Measurements from ENCODE around the gene PCDH7. TPM values are rescaled to one million over a fixed set of nuclear protein-coding genes. Genes with fewer than 3 reads are reported as not detected.

The PCDH7 gene
- total RNA-seq, 1 donor from 2014 or later, result not detected

DNA sequence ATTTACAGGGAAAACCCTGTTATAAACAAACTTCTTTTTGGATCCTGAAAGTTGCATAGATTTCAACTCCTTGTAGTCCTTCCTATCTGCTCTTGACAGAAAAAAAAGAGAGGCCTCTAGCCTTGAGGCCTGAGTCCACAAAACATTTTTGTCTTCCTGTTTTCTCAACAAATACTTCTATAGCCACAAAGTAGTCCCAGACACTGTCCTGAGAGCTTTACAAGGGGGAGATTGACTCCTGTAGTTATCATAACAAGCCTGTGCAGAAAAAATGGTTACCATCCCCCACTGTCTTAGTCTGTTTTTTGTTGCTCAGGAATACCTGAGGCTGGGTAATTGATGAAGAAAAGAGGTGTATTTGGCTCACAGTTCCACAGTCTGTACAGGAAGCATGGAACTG lies 35.2 kb downstream of the PCDH7 start:
- Mint-ChIP-seq H3K36me3 (ENCODE audit: low read depth) (no peaks in the 10 kb centered on the region), H3K27ac (no peak overlapping the region), H3K4me1 (no peaks in the 10 kb centered on the region), H3K9me3 (no peaks in the 10 kb centered on the region), H3K27me3 (no peaks in the 10 kb centered on the region), H3K4me3 (no peak overlapping the region)
- DNase-seq, result no peak
- intact Hi-C loops (cut with micrococcal nuclease), result no loop called here

DNA sequence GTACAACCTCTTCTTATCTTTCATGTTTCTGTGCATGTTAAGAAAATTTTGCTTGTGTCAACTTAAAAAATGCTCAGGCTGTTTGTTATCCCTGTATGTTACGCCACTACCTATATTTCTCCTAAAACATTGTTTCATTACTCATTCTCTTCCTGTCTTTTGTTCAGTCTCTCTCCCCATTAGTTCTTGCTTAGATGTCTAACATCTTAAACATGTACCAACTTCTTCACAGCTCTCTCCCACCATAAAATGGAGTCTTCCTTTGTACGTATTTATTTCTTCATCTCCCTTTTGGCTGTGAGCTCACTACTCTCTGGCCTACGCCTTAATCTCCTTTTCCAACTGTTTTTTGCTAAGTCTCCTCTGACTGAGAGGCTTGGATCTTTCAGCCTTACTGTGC lies 36.4 kb downstream of the PCDH7 start:
- Mint-ChIP-seq H3K27ac (no peak overlapping the region), H3K27me3 (no peaks in the 10 kb centered on the region), H3K4me1 (no peaks in the 10 kb centered on the region), H3K4me3 (no peak overlapping the region), H3K9me3 (no peaks in the 10 kb centered on the region), H3K36me3 (ENCODE audit: low read depth) (no peaks in the 10 kb centered on the region)
- intact Hi-C loops (cut with micrococcal nuclease), result no loop called here
- no peak for DNase-seq

DNA sequence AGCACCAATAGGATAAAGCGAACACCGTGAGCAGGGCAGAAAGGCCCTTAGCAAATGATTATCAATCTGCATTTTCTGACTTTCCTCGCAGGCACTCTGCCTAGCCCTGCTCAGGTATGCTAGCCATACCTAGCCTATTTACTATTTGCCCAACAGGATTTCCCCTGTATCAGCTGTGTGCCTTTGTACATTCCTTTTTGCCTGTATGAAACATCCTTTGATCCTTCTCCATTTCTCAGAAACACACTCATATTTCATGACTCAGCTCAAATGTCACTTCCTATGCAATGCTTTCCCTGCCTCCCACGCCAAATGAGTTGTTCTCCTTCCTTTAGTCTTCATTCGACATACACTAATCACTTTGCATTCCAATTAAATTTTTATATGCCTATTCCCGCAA lies 37.2 kb downstream of the PCDH7 start:
- Mint-ChIP-seq H3K9me3 (no peaks in the 10 kb centered on the region), H3K27ac (no peak overlapping the region), H3K4me3 (no peak overlapping the region), H3K27me3 (no peaks in the 10 kb centered on the region), H3K4me1 (no peaks in the 10 kb centered on the region), H3K36me3 (ENCODE audit: low read depth) (no peaks in the 10 kb centered on the region)
- DNase-seq, result no peak
- intact Hi-C loops (cut with micrococcal nuclease), result no loop called here

DNA sequence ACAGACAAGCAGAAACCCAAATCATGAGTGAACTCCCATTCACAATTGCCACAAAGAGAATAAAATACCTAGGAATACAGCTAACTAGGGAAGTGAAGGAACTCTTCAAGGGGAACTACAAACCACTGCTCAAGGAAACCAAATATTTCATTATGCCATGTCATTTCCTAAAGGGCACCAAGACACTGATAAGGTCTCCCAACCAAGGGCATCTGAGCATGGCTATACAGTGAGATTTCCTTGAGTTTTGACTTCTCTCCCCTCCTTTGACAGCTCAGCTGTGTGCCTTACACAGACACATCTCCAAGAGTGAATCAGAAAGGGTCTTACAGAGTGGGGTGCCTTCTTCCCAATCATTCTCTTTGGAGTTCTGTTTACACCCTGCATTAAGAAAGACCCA lies 40.4 kb downstream of the PCDH7 start:
- no peak overlapping the region for H3K27ac Mint-ChIP-seq
- H3K27me3 Mint-ChIP-seq, result no peaks in the 10 kb centered on the region
- H3K36me3 Mint-ChIP-seq (ENCODE audit: low read depth), result no peaks in the 10 kb centered on the region
- intact Hi-C loops (cut with micrococcal nuclease), result no loop called here
- no peaks in the 10 kb centered on the region for H3K9me3 Mint-ChIP-seq
- no peak for DNase-seq
- no peak overlapping the region for H3K4me3 Mint-ChIP-seq
- no peaks in the 10 kb centered on the region for H3K4me1 Mint-ChIP-seq

DNA sequence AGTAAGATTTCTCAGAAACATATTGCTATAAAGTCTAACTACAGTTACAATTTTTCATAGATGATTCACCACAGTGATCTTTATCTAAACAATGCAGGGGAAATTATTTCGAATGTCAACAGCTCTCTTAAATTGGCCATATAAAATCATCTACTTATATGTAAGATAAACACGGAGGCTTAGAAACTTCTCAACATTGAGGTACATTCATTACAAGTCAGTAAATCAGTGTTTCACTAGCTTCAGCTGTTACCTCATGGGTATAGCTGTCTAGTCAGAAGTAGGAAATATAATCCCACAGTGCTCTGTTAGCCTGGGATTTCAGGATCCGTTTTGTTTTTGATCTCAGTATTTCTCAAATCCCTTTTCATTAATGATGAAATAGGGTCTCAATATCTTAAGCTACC lies 43.2 kb downstream of the PCDH7 start:
- Mint-ChIP-seq H3K4me3 (no peak overlapping the region), H3K4me1 (no peaks in the 10 kb centered on the region), H3K27ac (no peak overlapping the region), H3K36me3 (ENCODE audit: low read depth) (no peaks in the 10 kb centered on the region), H3K27me3 (no peaks in the 10 kb centered on the region), H3K9me3 (no peaks in the 10 kb centered on the region)
- DNase-seq, result no peak
- intact Hi-C loops (cut with micrococcal nuclease), result no loop called here

DNA sequence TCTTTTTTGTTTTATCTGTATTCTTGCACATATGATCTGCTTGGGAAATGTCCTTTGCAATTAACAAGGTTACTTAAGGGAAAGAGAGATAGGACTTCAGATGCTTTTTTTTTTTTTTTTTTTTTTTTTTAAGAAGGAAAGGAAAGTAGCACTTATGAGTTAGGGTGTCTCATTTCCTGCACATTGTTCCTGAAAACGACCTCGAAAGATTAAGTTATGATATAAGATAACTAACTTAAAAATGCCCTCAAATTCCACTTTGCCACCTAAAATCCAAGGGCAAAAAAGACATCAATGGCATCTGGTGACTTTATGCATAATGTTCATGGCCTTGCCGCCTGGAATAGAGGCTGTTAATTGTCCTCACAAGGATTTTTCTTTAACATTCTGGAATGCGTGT lies 44.9 kb downstream of the PCDH7 start:
- Mint-ChIP-seq H3K4me3 (no peak overlapping the region), H3K4me1 (no peaks in the 10 kb centered on the region), H3K36me3 (ENCODE audit: low read depth) (no peaks in the 10 kb centered on the region), H3K27ac (no peak overlapping the region), H3K27me3 (no peaks in the 10 kb centered on the region), H3K9me3 (no peaks in the 10 kb centered on the region)
- intact Hi-C loops (cut with micrococcal nuclease), result no loop called here
- no peak for DNase-seq

DNA sequence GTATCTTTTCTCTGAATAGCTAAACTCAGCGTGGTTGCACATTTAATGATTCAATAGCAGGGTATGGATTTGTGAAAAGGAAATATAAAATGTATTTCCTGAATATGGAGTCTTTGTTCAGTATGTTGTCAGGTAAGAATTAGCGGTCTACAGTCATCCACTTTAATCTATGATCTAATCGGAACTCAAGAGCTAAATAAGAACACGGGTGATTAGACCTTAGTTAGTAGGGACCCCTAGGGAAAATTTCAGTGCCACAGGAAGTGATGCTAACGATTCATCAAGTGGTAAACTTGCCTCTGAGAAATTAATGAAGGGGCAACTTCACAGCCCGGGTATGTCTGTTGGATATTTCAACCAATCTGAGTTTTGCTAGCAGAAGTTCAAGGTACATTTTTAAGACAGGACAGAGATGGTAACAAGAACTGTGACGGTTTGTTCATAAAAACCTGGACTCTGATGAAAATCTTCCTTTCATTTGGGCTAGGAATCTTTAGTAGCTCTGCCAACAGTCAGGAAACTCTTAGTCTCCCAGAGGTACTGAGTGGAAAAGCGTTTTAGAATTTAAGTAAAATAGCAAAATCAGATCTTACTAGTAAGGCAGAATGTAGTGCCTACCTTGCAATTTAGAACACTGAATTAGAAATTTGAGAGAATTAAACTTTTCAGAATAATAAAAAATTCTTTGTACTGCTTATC lies 47.1 kb downstream of the PCDH7 start:
- intact Hi-C loops (cut with micrococcal nuclease), result no loop called here
- no peak for DNase-seq
- no peaks in the 10 kb centered on the region for H3K9me3 Mint-ChIP-seq

DNA sequence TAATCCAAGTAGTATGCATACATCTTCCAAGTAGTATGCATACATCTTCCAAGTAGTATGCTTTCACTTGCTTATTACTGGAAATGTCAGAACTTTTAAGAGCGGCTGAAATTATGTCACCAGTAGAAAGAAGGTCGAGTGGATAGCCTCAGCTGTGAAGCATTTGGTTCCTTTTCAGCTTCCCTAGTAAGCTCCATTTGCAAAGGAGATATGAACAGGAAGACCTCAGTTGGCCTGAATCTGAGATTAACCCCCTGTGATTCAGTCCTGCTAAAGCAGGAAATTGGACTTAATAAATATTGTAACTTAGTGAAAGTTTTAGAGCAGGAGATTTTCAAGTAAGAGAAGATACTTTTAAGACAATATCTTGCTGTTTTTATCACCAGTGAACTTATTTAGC lies 48.1 kb downstream of the PCDH7 start:
- H3K4me1 Mint-ChIP-seq, result no peaks in the 10 kb centered on the region
- H3K9me3 Mint-ChIP-seq, result no peaks in the 10 kb centered on the region
- no peak overlapping the region for H3K4me3 Mint-ChIP-seq
- H3K27me3 Mint-ChIP-seq, result no peaks in the 10 kb centered on the region
- H3K27ac Mint-ChIP-seq, result no peak overlapping the region
- no peak for DNase-seq
- H3K36me3 Mint-ChIP-seq (ENCODE audit: low read depth), result no peaks in the 10 kb centered on the region
- intact Hi-C loops (cut with micrococcal nuclease), result no loop called here

More for the DNA sequence above, 47.1 kb downstream of the PCDH7 start:
- Mint-ChIP-seq H3K27ac (no peak overlapping the region), H3K27me3 (no peaks in the 10 kb centered on the region), H3K36me3 (ENCODE audit: low read depth) (no peaks in the 10 kb centered on the region), H3K4me1 (no peaks in the 10 kb centered on the region), H3K4me3 (no peak overlapping the region)

DNA sequence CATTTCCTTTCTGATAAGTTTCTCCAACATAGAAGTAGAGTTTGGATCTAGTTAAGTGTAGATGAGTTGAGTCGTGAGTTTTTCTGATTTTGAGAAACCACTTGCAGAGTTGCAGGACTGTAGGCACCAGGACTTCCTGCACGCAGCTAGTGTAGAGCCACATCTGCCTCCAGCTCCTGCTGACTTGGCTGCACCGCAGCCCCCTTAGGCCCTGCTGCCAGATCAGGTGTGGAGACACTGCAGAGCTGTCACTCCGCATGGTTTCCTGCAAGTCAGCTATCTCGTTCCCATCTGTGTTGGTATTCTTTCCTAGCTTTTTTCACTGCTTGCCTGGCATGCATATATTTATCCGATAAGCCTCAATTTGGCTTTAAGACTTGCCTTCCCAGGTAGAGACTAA lies 48.9 kb downstream of the PCDH7 start:
- Mint-ChIP-seq H3K36me3 (ENCODE audit: low read depth) (no peaks in the 10 kb centered on the region), H3K27me3 (no peaks in the 10 kb centered on the region), H3K27ac (no peak overlapping the region), H3K4me1 (no peaks in the 10 kb centered on the region), H3K4me3 (no peak overlapping the region), H3K9me3 (no peaks in the 10 kb centered on the region)
- no peak for DNase-seq
- intact Hi-C loops (cut with micrococcal nuclease), result no loop called here

DNA sequence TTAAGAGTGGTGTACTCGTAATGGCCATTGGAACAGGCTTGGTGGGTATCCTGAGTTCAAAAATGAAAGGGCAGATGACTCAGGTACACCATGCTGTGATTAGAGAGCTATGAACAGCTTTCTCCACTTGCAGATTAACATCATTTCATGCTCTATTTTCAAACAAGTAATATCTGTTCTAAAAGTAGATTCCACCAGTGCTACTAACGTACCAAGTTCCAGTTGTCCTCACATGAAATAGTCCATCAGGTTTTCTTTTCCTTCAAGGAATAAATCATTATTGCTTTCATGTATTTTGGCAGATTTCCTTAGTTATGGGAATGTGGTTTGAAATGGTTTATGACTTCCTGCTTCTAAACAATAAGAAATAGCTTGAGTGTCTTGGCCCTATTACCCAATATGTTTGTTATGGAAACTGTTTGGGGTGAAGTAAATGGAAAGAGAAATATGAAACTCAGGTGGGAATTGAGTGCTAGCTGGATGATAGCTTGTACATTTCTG lies 49.9 kb downstream of the PCDH7 start:
- H3K27ac Mint-ChIP-seq, result no peak overlapping the region
- H3K36me3 Mint-ChIP-seq (ENCODE audit: low read depth), result no peaks in the 10 kb centered on the region
- intact Hi-C loops (cut with micrococcal nuclease), result no loop called here
- no peak overlapping the region for H3K4me3 Mint-ChIP-seq
- no peaks in the 10 kb centered on the region for H3K9me3 Mint-ChIP-seq
- no peaks in the 10 kb centered on the region for H3K4me1 Mint-ChIP-seq
- no peak for DNase-seq
- H3K27me3 Mint-ChIP-seq, result no peaks in the 10 kb centered on the region

DNA sequence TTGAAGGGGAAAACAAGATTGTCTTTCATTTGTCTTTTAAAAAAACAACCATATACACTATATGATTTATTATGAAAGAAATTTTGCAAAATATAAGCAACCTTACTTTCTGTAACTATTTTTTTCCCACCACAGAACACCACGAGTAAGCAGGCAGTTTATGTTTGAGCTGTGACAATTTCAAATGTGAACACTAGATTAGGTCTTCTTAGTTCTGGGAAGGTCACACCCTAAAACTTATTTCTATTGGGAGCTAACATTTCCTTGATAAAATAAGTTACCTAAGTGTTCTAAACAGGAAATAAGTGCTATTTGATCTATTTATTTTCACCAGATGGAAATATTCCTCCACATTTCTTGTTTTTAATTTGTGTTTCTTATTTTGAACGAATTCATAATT lies 50.6 kb downstream of the PCDH7 start:
- no peak overlapping the region for H3K27ac Mint-ChIP-seq
- DNase-seq, result no peak
- no peaks in the 10 kb centered on the region for H3K4me1 Mint-ChIP-seq
- no peaks in the 10 kb centered on the region for H3K27me3 Mint-ChIP-seq
- no peaks in the 10 kb centered on the region for H3K36me3 Mint-ChIP-seq (ENCODE audit: low read depth)
- H3K4me3 Mint-ChIP-seq, result no peak overlapping the region
- no peaks in the 10 kb centered on the region for H3K9me3 Mint-ChIP-seq
- intact Hi-C loops (cut with micrococcal nuclease), result no loop called here

DNA sequence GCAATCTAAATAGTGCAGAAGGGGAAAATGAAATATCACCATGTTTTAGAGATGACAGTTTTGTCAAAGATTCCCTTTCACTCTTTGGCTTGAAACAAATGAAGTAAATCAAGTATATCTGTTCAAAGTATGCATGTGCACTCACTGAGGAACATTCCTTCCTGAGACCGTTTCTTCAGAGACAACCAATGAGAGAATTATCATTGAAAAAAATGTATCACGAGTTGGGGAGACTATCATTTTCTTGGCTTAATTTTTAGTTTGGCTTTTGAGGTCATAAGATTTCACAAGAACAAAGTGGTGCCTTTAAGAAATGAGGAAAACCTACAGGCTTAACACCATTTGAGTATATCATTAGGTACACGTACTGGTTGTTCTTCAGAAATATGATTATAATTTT lies 56.3 kb downstream of the PCDH7 start:
- no peaks in the 10 kb centered on the region for H3K9me3 Mint-ChIP-seq
- intact Hi-C loops (cut with micrococcal nuclease), result no loop called here
- no peaks in the 10 kb centered on the region for H3K4me1 Mint-ChIP-seq
- no peaks in the 10 kb centered on the region for H3K27me3 Mint-ChIP-seq
- no peak overlapping the region for H3K27ac Mint-ChIP-seq
- H3K36me3 Mint-ChIP-seq (ENCODE audit: low read depth), result no peaks in the 10 kb centered on the region
- H3K4me3 Mint-ChIP-seq, result no peak overlapping the region
- DNase-seq, result no peak

DNA sequence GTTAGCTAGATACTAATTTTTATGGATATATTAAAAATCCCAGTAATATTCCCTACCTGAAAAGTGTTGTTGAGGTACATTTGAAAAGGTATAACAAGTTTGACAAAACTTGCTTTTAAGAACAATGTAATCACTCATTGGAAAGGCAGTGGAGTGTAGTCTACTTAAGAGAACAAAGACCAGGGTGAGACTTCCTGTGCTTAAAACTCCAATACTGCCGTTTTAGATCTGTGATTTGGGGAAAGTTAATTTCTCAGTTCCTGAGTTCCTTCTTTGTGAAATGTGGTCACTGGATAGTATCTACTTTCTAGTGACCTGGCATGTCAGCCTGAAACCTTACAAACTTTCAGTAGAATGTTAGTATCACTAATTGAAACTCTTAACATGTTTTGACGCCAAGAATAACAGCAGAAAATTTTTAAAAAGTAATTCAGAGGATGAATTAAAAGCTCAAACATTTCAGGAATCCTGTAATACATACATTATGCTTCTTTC lies 56.8 kb downstream of the PCDH7 start:
- no peak overlapping the region for H3K27ac Mint-ChIP-seq
- no peak for DNase-seq

More for the DNA sequence above, 56.8 kb downstream of the PCDH7 start:
- Mint-ChIP-seq H3K9me3 (no peaks in the 10 kb centered on the region), H3K4me1 (no peaks in the 10 kb centered on the region), H3K36me3 (ENCODE audit: low read depth) (no peaks in the 10 kb centered on the region), H3K4me3 (no peak overlapping the region), H3K27me3 (no peaks in the 10 kb centered on the region)
- intact Hi-C loops (cut with micrococcal nuclease), result no loop called here

All from activated CD4-positive, alpha-beta T cell treated with anti-CD3 and anti-CD28 coated beads, Interleukin-2, amount 10 ng/mL, durations not matched to agents 24 days and 14 days (primary cell).